DND-41 (cell line): ENCODE data around the gene ANO1.

Source experiments
- CTCF ChIP-seq: IDR thresholded peaks from 2 replicates; pipeline ENCODE4 v1.5.1; 2012; ENCODE audit warnings: borderline replicate concordance, low read length, moderate library complexity, mild to moderate bottlenecking; ENCODE audit not compliant: poor library complexity, severe bottlenecking; ENCODE audit errors: extremely low read depth
- EZH2 ChIP-seq: IDR thresholded peaks from 3 replicates; pipeline ENCODE4 v1.6.1; 2012; ENCODE audit warnings: borderline replicate concordance, low read depth, mild to moderate bottlenecking, moderate library complexity, low read length, inconsistent platforms; ENCODE audit not compliant: severe bottlenecking

GRCh38 chr11:70145071-70145470 is 67.0 kb downstream of the ANO1 start:
- TF ChIP-seq EZH2 = no peak
- no peak for TF ChIP-seq CTCF
